OCI-LY3 (cell line): Measurements from ENCODE around the gene SCAMP3.

ENCODE experiments used
- CTCF ChIP-seq: fragments of 200-600, 300-600 bp; sonication (generic); IDR thresholded peaks from 2 replicates; pipeline ENCODE4 v1.5.1; 2014; ENCODE audit warnings: antibody characterized with exemption, low read length, low read depth
- EZH2phosphoT487 ChIP-seq: fragments of 200-600 bp; shearing (Covaris generic); IDR thresholded peaks from 2 replicates; pipeline ENCODE4 v1.6.1; 2018; ENCODE audit warnings: antibody characterized with exemption, mixed run types, low read depth

- TF ChIP-seq CTCF (no peak), EZH2phosphoT487 (no peak)
These were observed 35.2 kb upstream of the SCAMP3 start for GRCh38 chr1:155297384-155297783.
